HG02571 (cell line): ENCODE results near the gene CFAP97D2.
"Not testable (repeated sequence)": the region's sequence is repeated elsewhere in the genome, so short reads cannot be mapped to it uniquely, and the experiment has no call there.

Experiments used
- ATAC-seq: cut with Tn5 transposase; IDR thresholded peaks from one replicate; pipeline ENCODE4 v1.9.1; 2021; ENCODE audit warnings: mild to moderate bottlenecking, moderate library complexity; ENCODE audit not compliant: unreplicated experiment

CFAP97D2 gene

DNA sequence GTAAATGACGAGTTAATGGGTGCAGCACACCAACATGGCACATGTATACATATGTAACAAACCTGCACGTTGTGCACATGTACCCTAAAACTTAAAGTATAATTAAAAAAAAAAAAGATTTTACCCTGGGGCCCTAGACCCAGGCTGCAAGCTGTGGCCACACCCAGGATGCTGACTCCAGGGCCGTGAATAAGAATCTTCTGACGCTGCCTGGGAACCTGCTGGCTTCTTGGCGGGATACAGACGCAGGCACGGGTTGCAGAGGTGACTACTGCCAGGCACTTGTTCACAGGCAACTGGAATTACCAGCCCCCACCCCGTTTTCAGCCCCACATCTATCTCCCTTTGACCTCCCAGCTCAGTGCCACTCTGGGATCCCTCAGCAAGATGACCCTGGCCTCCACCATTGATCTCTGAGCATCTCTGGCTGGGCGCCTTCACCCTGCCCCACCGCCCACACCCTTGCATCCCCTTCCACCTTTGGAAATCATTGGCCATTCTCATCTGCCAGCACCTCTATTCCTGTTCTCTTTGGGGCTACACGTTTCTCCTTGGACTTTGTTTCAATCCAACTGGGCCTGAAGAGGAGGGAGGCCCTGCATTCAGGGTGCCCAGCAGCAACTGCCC lies 21.1 kb upstream of the CFAP97D2 start:
- ATAC-seq, result no peak

DNA sequence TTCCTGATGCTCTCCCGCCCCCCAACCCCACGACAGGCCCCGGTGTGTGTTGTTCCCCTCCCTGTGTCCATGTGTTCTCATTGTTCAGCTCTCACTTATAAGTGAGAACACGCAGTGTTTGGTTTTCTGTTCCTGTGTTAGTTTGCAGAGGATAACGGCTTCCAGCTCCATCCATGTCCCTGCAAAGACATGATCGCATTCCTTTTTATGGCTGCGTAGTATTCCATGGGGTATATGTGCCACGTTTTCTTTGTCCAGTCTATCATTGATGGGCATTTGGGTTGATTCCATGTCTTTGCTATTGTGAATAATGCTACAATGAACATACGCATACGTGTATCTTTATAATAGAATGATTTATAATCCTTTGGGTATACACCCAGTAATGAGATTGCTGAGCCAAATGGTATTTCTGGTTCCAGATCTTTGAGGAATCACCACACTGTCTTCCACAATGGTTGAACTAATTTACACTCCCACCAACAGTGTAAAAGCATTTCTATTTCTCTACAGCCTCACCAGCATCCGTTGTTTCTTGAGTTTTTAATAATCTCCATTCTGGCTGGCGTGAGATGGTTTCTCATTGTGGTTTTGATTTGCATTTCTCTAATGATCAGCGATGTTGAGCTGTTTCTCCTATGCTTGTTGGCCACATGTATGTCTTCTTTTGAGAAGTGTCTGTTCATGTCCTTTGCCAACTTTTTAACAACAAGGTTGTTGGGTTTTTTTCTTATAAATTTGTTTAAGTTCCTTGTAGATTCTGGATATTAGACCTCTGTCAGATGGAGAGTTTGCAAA lies 20.0 kb upstream of the CFAP97D2 start:
- not testable (repeated sequence) for ATAC-seq

- no peak for ATAC-seq
Measured at GRCh38 chr13:114161028-114161556, 18.0 kb upstream of the CFAP97D2 start.

- no peak for ATAC-seq
Measured at GRCh38 chr13:114161644-114162532, 17.2 kb upstream of the CFAP97D2 start.

DNA sequence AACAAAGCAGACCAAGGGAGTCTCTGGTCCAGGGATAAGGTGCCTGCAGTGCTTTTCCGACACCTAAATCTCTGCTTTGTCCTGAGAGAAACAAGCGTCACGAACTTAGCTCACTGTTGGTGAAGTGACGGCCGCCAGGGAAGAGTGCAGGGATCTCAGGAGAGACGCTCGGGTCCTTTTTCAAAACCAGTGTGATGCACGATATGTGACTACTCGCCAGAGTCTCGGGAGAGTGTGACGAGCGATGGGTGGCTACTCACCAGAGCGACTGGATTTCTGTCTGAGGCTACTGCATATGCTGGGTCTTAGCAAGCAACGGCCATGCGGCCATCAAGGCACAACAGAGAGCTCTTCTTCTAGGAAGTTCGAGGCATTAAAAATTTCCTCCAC lies 16.5 kb upstream of the CFAP97D2 start:
- no peak for ATAC-seq

GRCh38 chr13:114164053-114164452 lies 15.0 kb upstream of the CFAP97D2 start:
- ATAC-seq, result no peak

- no peak for ATAC-seq
Measured at GRCh38 chr13:114164681-114165429, 14.2 kb upstream of the CFAP97D2 start.

- no peak for ATAC-seq
Measured at GRCh38 chr13:114166381-114167131, 12.5 kb upstream of the CFAP97D2 start.

GRCh38 chr13:114167426-114167825 lies 11.6 kb upstream of the CFAP97D2 start:
- no peak for ATAC-seq

DNA sequence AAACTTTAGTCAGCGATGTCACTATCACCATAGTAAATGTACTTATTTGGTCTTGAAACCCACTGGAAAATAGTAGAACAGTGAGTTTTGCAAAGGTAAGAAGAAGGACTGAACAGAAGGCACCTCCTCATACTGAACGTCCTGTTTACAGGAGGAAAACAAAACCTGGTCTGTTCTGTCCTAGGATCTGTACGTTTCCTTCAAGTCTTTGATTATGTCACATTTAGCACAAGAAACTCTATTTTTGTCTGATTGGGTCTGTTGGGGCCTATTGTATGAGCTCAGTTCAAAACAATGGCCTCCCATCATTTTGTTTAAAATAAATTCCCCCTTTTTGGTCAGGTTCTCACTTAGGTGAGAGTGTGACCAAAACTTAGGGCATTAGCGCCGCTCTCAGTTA lies 11.2 kb upstream of the CFAP97D2 start:
- no peak for ATAC-seq

- no peak for ATAC-seq
Measured at GRCh38 chr13:114173272-114173671, 5.8 kb upstream of the CFAP97D2 start.

GRCh38 chr13:114173745-114174144 lies 5.3 kb upstream of the CFAP97D2 start:
- ATAC-seq, result no peak

GRCh38 chr13:114174529-114174961 lies 4.5 kb upstream of the CFAP97D2 start:
- ATAC-seq, result no peak

- ATAC-seq, result not testable (repeated sequence)
Measured at GRCh38 chr13:114176359-114176902, 2.6 kb upstream of the CFAP97D2 start.

GRCh38 chr13:114177245-114178010 lies 1.6 kb upstream of the CFAP97D2 start:
- no peak for ATAC-seq

GRCh38 chr13:114185182-114185971 lies 6.3 kb downstream of the CFAP97D2 start:
- ATAC-seq, result no peak

DNA sequence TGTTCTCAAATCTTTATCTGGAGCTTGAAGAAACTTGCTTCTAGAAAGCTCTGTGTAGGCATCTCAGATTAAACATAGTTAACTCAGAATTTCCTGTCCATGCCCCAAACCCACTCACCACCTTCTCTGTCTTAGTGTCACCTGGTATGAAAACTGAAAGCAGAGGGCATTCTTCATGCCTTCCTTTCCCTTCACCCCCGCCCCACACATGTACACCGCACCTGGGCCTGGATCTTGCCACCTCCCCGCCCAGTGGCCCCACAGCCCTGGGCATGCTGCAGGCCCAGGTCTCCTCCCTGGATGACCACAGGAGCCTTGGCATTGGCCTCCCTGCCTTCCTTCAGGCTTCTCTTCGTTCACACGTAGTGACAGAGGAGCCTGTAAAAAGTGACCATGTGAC lies 15.8 kb downstream of the CFAP97D2 start:
- no peak for ATAC-seq

DNA sequence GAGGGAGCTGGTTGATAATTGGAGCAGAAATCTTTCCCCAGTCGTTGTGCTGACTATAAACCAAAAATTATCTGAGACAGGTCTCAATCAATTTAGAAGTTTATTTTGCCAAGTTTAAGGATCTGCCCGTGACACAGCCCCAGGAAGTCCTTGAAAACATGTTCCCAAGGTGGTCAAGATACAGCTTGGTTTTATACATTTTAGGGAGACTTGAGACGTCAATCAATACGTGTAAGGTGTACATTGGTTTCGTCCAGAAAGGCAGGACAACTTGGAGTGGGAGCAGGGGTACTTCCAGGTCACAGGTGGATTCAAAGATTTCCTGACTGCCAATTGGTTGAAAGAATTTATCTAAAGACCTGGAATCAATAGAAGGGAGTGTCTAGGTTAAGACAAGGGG lies 17.6 kb downstream of the CFAP97D2 start:
- no peak for ATAC-seq
